Fibroblast of skin of left quadriceps (primary cell): ENCODE results near the gene THADA.
A peak's percentile ranks its signal among the peaks of the same experiment; 100 is the strongest.
"Not testable (repeated sequence)": the region's sequence is repeated elsewhere in the genome, so short reads cannot be mapped to it uniquely, and the experiment has no call there.

Source experiments
- DNase-seq, 2 experiments: peaks; one replicate each; pipeline ENCODE4 v3.0.0-alpha.2; 2013; ENCODE audit warnings: low read depth in 2 of 2

THADA gene

DNA sequence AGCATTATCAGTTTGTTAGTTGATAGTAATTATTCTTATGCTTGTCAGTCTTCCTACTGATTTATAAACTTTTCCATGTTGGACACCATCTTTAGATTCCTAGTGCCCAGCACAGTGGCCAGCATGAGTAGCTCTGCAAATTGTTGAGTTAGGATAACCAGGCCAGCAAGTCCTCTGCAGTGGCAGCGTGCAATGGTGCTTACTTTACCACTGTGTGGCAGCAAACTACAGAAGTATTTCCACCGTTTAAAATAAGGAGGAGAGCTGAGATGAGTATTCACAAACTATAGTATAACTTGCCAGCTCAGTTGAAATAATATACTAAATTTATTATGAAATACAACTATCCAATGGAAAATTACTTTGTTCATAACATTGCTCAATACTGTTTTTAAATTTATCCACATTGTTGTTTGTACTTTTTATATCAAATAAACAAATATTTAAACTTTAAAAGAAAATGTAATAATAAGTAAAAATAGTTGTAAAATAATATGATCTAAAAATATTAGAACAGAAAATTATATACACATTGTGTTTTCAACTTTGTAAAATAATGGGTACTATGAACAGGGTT lies 9.3 kb upstream of the THADA start:
- DNase-seq, result peak; percentile 17 to 21

DNA sequence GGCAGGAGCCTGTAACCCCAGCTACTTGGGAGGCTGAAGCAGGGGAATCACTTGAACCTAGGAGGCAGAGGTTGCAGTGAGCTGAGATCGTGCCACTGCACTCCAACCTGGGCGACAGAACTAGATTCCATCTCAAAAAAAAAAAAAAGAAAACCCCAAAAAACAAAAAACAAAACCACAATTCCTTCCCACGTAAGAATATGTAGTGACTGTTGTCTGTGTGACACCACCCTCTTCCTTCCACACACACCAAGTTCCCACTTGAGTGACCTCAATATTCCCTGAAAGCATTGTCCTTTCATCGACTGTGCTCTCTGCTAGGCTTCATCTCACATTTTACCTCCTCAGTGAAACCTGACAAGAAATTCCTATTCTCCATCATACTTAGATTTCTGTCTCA lies 8.8 kb upstream of the THADA start:
- DNase-seq, result no peak

DNA sequence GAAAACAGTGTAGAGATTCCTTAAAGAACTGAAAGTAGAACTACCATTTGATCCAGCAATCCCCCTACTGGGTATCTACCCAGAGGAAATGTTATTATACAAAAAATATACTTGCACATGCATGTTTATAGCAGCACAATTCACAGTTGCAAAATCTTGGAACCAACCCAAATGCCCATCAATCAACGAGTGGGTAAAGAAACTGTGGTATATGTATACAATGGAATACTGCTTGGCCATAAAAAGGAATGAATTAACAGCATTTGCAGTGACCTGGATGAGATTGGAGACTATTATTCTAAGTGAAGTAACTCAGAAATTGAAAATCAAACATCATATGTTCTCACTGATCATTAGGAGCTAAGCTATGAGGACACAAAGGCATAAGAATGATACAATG lies 4.8 kb upstream of the THADA start:
- not testable (repeated sequence) for DNase-seq

DNA sequence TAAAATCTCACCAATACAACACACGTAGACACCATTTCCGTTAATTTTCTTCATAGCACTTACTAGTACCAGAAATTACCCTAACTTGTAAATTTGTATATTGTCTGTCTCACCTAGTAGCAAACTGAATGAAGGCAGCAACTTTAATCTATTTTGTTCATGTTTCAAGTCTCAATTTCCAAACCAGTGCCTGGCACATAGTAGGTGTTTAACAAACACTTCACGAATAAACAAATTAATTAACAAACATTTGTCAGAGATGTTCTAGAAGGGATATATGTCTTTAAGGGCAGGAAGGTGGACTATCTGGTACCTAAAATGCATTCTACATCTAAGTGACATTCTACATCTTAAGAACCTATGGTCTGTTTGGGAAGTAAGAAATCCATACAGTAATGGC lies 963 bp downstream of the THADA start:
- no peak for DNase-seq

GRCh38 chr2:43593254-43593653 lies 2.6 kb downstream of the THADA start:
- DNase-seq, result no peak

GRCh38 chr2:43592443-43592842 lies 3.4 kb downstream of the THADA start:
- peak; percentile 45 to 48 for DNase-seq

- DNase-seq, result no peak
Observed at GRCh38 chr2:43585708-43586107, 10.1 kb downstream of the THADA start.

DNA sequence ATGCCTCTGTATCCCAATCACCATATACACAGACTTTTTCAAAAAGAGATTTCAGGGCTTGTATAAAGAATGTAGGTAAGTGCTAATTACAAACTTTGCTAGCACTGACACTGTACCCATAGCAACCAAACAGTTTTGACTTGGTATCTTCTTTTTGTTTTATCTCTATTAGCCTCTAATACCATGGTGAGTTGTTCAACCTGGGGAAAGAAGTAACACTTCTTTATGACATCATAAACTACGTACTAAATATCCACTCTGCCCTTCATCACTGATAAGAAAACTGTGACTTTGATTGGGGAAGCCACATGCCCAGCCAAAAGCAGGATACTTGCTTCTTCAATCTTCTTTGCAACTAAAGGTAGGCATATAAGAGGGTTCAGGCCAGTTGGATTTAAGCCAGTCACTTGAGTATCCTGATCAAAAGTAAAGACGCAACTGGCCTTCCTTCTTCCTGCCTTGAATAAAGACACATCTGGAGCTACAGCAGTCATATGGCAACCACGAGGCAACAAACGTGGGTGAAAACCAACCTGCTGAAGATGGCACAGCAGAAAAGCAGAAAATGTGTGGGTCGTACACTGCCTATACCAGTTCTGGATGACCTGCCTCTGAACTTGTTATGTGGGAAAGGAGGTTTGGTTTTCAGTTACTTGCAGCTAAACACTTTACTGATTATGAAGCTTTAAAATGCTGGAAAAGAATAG lies 16.4 kb downstream of the THADA start:
- DNase-seq, result no peak

DNA sequence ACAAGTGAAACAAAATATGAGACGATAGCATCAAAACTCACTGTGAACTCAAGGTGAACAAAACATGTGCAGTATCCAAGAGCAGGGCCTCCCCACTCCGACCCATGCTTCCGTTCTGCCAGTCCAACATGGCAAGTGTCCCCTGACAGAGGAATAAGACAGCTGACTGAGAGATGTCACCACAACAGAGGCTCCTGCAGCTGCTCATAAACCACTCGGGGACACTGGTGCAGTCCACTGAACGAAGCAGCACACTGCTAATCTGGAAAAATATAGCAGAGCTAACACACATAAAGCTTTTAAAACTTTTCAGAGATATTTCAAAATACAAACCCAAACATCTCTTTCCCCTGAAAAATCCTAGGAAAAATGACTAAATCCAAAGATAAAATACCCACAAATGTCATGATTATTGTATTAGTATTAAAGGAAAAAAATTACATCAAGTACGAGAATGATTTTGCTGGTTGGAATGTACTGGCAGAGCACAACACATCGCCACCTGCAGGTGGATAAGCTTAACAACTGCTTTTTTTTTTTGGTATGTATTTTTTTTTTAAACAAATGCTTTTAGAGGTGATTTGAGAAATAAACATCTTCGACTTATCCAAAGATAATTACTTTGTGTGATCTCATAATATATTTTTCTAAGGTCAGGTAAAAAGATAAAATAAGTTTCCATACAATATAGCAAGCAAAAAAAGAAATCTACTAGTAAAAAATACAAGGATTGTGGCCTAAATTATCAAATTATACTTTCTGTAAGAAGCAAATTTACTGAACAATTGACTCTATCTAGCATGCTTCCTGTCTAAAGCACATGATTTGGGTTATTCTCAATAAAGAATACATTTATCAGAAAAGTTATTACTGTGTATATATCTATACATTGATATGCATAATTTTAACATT lies 18.6 kb downstream of the THADA start:
- peak; percentile 45 to 51 for DNase-seq

DNA sequence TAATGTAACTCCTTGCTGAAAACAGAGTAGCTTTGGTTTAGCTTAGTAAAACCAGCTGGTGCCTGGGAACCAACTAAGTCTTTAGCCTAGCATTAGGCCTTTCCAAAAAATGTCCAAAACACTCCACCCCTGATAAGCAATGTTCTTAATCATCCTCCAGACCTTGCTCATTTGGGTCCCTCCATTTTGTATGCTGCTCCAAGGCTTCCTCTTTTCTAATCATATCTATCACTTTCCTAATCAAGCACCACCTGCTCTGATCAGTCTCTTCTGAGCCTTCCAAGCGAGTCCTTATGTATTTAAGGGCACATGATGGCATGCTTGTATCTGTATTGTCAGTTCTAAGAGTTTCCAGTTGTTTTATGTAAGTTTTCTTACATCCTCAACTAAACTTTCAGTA lies 23.6 kb downstream of the THADA start:
- DNase-seq, result no peak

DNA sequence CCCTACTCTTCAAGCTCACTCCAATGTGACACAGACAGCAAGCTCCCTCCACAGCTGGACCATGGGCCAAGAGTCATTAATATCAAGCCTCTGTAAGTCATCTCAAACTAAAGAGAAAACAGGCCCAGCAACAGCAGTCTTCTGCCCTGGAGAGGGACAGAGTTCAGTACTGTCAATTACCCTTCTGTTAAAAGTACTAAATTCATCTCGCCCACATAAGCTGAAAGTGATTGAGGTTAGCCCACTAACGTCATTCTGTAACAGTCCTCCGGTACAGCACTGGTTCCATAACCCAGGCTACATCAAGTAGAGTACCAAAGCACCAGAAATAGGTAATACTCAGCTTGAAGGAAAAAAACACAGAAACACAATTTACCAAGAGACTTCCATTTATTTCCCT lies 25.9 kb downstream of the THADA start:
- DNase-seq, result no peak

DNA sequence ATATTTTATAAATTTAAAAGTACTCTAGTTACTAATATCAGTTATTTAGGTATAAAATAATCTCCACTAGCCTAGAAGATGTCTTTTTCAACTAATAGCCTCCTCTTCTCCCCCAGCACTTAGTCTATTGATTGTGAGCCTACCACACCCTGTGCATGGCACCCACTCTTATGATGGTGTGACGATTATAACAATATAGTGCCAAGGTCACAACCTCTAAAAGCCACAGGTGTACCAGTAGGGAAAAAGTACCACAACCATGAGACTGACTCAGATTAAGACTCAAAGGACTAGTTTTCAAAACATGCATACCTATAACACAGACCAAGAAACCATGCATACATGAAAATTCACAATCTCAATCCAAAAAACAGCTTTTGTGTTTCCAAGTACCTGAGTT lies 27.6 kb downstream of the THADA start:
- DNase-seq, result no peak

GRCh38 chr2:43566461-43566729 lies 29.4 kb downstream of the THADA start:
- no peak for DNase-seq

DNA sequence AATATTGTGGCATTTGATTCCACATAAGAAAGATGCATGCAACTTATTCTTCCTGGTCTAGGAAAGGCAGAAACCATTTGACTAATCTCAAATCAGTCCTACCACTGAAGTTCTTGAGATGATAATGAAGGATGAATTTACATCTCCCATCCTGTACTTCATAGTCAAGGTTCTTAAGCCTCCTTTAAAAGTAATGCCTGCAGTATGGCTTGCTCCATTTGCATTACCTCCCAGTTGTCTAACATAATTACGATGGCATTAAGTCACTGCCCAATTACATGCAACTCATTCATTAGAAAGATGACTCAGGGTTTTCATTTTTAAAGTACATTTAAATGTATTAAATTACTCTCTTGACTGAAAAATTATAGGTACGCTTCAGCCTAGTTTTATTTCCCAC lies 32.2 kb downstream of the THADA start:
- no peak for DNase-seq

DNA sequence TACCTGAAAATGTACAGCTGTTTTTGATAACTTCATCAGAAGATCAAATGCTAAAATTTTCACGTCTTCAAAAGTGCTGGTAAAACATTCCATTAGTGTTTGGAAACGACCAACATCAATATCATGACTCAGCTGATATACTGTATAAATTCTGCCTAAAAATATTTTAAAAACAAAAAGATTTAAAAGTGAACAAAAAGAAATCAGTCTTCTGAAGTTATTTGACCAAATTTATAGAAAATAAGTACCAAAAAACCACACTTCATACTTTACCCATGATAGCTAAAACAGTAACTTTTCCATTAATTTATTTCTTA lies 35.6 kb downstream of the THADA start:
- DNase-seq, result no peak

DNA sequence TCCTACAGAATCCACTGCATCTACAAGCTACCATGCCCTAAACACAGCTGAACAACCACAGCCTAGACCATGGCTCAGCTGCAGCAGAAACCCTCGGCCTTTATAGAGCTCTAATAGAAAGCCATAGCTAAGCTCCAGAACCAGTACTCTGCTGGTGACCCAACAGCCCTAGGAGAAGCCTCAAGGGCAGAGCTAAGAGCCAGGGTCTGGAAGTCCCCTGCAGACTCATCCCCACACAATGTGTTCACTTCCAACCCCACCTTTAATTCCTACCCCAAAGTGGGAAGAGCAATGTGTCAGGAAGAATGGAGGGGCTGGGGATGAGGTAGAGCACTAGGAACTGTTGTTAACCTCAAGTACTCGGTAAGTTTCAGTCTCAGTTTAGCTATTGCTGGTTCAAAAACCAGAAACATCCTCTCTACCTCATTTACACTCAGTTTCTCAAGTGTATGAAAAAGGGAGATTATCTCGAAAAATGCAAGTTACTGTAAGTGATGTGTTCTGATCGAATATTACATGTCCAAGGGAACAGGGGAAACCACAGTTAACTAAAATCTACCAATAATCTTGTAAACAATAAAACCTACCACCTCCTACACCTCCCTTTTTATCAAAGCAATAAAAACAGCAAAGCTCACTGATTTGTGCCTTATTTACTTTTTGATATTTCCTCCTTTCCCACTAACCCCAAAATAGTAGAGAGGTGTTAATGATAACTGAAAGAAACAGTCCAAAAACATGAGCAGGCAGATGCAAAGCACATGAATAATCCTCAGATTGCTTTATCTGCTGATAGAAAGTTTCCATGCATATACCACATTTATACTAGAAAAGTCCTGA lies 36.2 kb downstream of the THADA start:
- no peak for DNase-seq

- DNase-seq, result no peak
Observed at GRCh38 chr2:43557196-43557595, 38.6 kb downstream of the THADA start.

GRCh38 chr2:43556256-43556655 lies 39.6 kb downstream of the THADA start:
- no peak for DNase-seq

- DNase-seq, result no peak
Observed at GRCh38 chr2:43553341-43553855, 42.4 kb downstream of the THADA start.

GRCh38 chr2:43551990-43552389 lies 43.8 kb downstream of the THADA start:
- DNase-seq, result no peak

- not testable (repeated sequence) for DNase-seq
Observed at GRCh38 chr2:43548381-43548780, 47.5 kb downstream of the THADA start.

GRCh38 chr2:43542285-43542933 lies 53.4 kb downstream of the THADA start:
- peak; percentile 33 to 41 for DNase-seq
